Esophagus squamous epithelium (tissue), 5 donors: ENCODE results near the gene SOCS3. TPM values are rescaled to one million over a fixed set of nuclear protein-coding genes. Genes with fewer than 3 reads are reported as not detected.

Source experiments
- DNase-seq: peaks from one replicate; lab custom pipeline; 2025; lab: John Stamatoyannopoulos, UW
- H3K27ac ChIP-seq, 4 donors: fragments of 200-600 bp; sonication (generic); one replicate each; pipeline ENCODE4 v1.5.1; 2016 to 2019; ENCODE audit warnings: mild to moderate bottlenecking in 1 of 4
- H3K27me3 ChIP-seq, 4 donors: fragments of 200-600 bp; sonication (generic); 1 replicate in 3 of 4; 2 replicates in 1 of 4; pipeline versions ENCODE4 v1.5.1 to v1.6.0; 2017 to 2021; ENCODE audit warnings: antibody characterized with exemption in 1 of 4
- H3K36me3 ChIP-seq, 3 donors: fragments of 200-600 bp; sonication (generic); one replicate each; pipeline ENCODE4 v1.5.1; 2016 to 2019
- H3K4me1 ChIP-seq, 3 donors: fragments of 200-600 bp; sonication (generic); one replicate each; pipeline ENCODE4 v1.5.1; 2017 to 2019
- H3K4me3 ChIP-seq, 4 donors: fragments of 200-600 bp; sonication (generic); 1 replicate in 3 of 4; 2 replicates in 1 of 4; pipeline ENCODE4 v1.5.1; 2016 to 2019; ENCODE audit warnings: mild to moderate bottlenecking in 2 of 4, moderate library complexity in 1 of 4
- H3K9me3 ChIP-seq, 3 donors: fragments of 200-600 bp; sonication (generic); one replicate each; pipeline ENCODE4 v1.5.1; 2016 to 2019
- CTCF ChIP-seq, 6 experiments: fragments of 450-650 bp in 4 of 6; fragments of 200-600 bp in 2 of 6; sonication (generic) in 2 of 6; IDR thresholded peaks; one replicate each; pipeline ENCODE4 v1.5.1; 2016 to 2019; ENCODE audit warnings: antibody characterized with exemption in 6 of 6, mild to moderate bottlenecking in 4 of 6, moderate library complexity in 4 of 6
- POLR2A ChIP-seq, 4 donors: fragments of 450-650 bp; IDR thresholded peaks; one replicate each; pipeline ENCODE4 v1.6.1; 2017; ENCODE audit warnings: antibody characterized with exemption in 4 of 4, mild to moderate bottlenecking in 4 of 4, moderate library complexity in 3 of 4
- WGBS, 2 donors: methylation state at CpG; one replicate each; pipeline ENCODE4 v1.1.5; 2018; 5-methylcytosine and 5-hydroxymethylcytosine counted together
- intact Hi-C: fragments of 100-400 bp; cut with DNase I; formaldehyde crosslinking; loops from one replicate; pipeline ENCODE4 v1.15.0; 2022
- total RNA-seq, 4 donors: library from RNA; depleted of rRNA; stranded (reverse); fragments of >200 nt; gene quantifications; one replicate each; pipeline ENCODE4 v1.1.0, GENCODE V29; 2016
- donor health status: DM: yes; HTN: yes; CAD: no.

Gene SOCS3
- total RNA-seq, 4 donors from 2014 or later: 6.3 to 23.1 (median 17.1) TPM

GRCh38 chr17:78361225-78361701 lies 1.4 kb upstream of the SOCS3 start:
- 39 to 76% methylated on average over 6 to 10 of the region's 12 CpGs for WGBS, 2 donors
- TF ChIP-seq POLR2A (IDR thresholded peaks at IDR 0.05): no peak
- TF ChIP-seq CTCF (IDR thresholded peaks at IDR 0.05): no peak
- H3K27me3 ChIP-seq: peaks cover 0 to 63% (median 0%) of the 10 kb centered on the region in 4 donors
- intact Hi-C loops: loop anchor here (5.0 kb wide), 1 partner anchor 56 kb away; no protein-coding TSS in a partner anchor
- peak overlapping the region in 1 of 4 donors; percentile 98 for H3K4me3 ChIP-seq
- peaks cover 34 to 61% (median 49%) of the 10 kb centered on the region in 3 donors for H3K4me1 ChIP-seq
- no peaks in the 10 kb centered on the region for H3K9me3 ChIP-seq
- H3K36me3 ChIP-seq: peaks cover 3 to 7% (median 6%) of the 10 kb centered on the region in 3 donors
- DNase-seq: no peak
- H3K27ac ChIP-seq: peak overlapping the region; percentile 81 to 96 (median 94)

GRCh38 chr17:78360371-78361224 lies 721 bp upstream of the SOCS3 start:
- Histone ChIP-seq H3K4me1 (peaks cover 34 to 61% (median 49%) of the 10 kb centered on the region in 3 donors), H3K36me3 (peaks cover 3 to 7% (median 6%) of the 10 kb centered on the region in 3 donors), H3K9me3 (no peaks in the 10 kb centered on the region), H3K27ac (peak overlapping the region; percentile 81 to 96 (median 94)), H3K4me3 (peak overlapping the region; percentile 47 to 98 (median 74)), H3K27me3 (peaks cover 0 to 56% (median 0%) of the 10 kb centered on the region in 4 donors)
- WGBS, 2 donors: 15% methylated on average over 10 of the region's 49 CpGs; no CpG with 5 or more reads in 1 of the 2 donors
- intact Hi-C loops: loop anchor here (5.0 kb wide), 1 partner anchor 57 kb away; no protein-coding TSS in a partner anchor
- TF ChIP-seq CTCF (IDR thresholded peaks at IDR 0.05) (peak; percentile 87 to 98 (median 96)), POLR2A (IDR thresholded peaks at IDR 0.05) (no peak)
- DNase-seq: peak; percentile 46

- TF ChIP-seq POLR2A (IDR thresholded peaks at IDR 0.05) (no peak), CTCF (IDR thresholded peaks at IDR 0.05) (peak in 2 of 6 experiments; percentile 6 to 29)
- WGBS, 2 donors: 0% methylated on average over 1 of the region's 70 CpGs; no CpG with 5 or more reads in 1 of the 2 donors
- H3K9me3 ChIP-seq: no peaks in the 10 kb centered on the region
- DNase-seq: no peak
- H3K4me3 ChIP-seq: peak overlapping the region; percentile 47 to 98 (median 74)
- peak overlapping the region; percentile 81 to 96 (median 94) for H3K27ac ChIP-seq
- H3K4me1 ChIP-seq: peaks cover 28 to 66% (median 50%) of the 10 kb centered on the region in 3 donors
- peaks cover 0 to 46% (median 0%) of the 10 kb centered on the region in 4 donors for H3K27me3 ChIP-seq
- intact Hi-C loops: no loop called here
- H3K36me3 ChIP-seq: peaks cover 3 to 7% (median 6%) of the 10 kb centered on the region in 3 donors
Measured at GRCh38 chr17:78359321-78359996, 418 bp downstream of the SOCS3 start.

GRCh38 chr17:78358538-78359320 lies 1.1 kb downstream of the SOCS3 start:
- Histone ChIP-seq H3K27me3 (peaks cover 0 to 40% (median 0%) of the 10 kb centered on the region in 4 donors), H3K4me3 (peak overlapping the region; percentile 47 to 98 (median 74)), H3K27ac (peak overlapping the region; percentile 81 to 96 (median 94)), H3K4me1 (peaks cover 30 to 74% (median 53%) of the 10 kb centered on the region in 3 donors), H3K36me3 (peaks cover 3 to 7% (median 6%) of the 10 kb centered on the region in 3 donors), H3K9me3 (no peaks in the 10 kb centered on the region)
- WGBS, 2 donors: 31% methylated on average over 18 of the region's 72 CpGs; no CpG with 5 or more reads in 1 of the 2 donors
- no peak for TF ChIP-seq CTCF (IDR thresholded peaks at IDR 0.05)
- no peak for TF ChIP-seq POLR2A (IDR thresholded peaks at IDR 0.05)
- DNase-seq: no peak
- intact Hi-C loops: no loop called here
